ENCODE data around the gene F12.

DNA sequence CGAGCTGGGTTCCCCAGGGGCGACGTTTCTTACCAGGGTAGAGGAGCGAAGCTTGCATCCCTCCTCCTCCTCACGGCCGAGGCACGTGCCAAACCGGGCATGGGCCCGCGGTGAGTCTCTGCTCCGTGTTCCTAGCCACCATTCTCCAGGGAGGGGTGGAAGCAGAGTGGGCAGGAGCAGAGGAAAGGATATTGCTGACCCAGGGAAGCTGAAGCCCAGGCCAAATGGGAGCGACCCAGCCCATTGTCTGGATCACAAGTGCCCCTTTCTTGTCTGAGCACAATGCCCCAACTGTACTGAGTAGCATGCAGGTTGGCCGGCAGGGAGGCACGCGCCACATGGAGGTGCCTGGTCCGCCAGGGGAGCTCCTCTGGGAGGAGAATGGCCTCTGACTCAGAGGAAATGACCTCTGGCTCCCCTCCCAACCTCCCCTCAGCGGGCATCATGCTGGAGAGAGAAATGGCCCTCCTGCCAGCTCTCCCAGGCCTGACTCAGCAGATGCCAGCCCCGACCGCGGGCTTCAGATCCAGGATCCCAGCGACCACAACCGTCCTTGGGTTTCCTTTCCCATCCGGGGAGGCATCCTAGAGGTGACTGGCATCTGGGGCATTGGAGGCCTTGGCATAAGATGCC lies 38.4 kb upstream of the F12 start:
- peak in 1 of 2 experiments; percentile 90; a peak in 2 of 3 replicates for TF ChIP-seq POLR2A (IDR thresholded peaks at IDR 0.05; ENCODE audit: control extremely low read depth in 1 of 2, low read depth in 2 of 2, low read length in 2 of 2)
- TF ChIP-seq, protein P1, sequence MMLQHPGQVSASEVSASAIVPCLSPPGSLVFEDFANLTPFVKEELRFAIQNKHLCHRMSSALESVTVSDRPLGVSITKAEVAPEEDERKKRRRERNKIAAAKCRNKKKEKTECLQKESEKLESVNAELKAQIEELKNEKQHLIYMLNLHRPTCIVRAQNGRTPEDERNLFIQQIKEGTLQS (IDR thresholded peaks at IDR 0.05; ENCODE audit: insufficient read depth, low read depth, low read length): no peak
- peak; percentile 10; the same call in 1 of the 2 replicates for TF ChIP-seq KDM1A (IDR thresholded peaks at IDR 0.05; ENCODE audit: borderline replicate concordance, low read length)
- no peak; a peak in 1 of 4 replicates for TF ChIP-seq RAD21 (IDR thresholded peaks at IDR 0.05 in 1 of 2, conservative IDR thresholded peaks at IDR 0.05 in 1 of 2; ENCODE audit: low read depth in 2 of 2, low read length in 2 of 2)
- peak; percentile 54; the same call in 1 of the 2 replicates for TF ChIP-seq YY1 (IDR thresholded peaks at IDR 0.05; ENCODE audit: low read depth, low read length)
- TF ChIP-seq EZH2 (IDR thresholded peaks at IDR 0.05; ENCODE audit: low read depth, low read length, severe bottlenecking): no peak
- TF ChIP-seq, protein P2, sequence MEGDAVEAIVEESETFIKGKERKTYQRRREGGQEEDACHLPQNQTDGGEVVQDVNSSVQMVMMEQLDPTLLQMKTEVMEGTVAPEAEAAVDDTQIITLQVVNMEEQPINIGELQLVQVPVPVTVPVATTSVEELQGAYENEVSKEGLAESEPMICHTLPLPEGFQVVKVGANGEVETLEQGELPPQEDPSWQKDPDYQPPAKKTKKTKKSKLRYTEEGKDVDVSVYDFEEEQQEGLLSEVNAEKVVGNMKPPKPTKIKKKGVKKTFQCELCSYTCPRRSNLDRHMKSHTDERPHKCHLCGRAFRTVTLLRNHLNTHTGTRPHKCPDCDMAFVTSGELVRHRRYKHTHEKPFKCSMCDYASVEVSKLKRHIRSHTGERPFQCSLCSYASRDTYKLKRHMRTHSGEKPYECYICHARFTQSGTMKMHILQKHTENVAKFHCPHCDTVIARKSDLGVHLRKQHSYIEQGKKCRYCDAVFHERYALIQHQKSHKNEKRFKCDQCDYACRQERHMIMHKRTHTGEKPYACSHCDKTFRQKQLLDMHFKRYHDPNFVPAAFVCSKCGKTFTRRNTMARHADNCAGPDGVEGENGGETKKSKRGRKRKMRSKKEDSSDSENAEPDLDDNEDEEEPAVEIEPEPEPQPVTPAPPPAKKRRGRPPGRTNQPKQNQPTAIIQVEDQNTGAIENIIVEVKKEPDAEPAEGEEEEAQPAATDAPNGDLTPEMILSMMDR (IDR thresholded peaks at IDR 0.05; ENCODE audit: control extremely low read depth in 1 of 3, insufficient read depth in 1 of 3, low read depth in 1 of 3, low read length in 3 of 3): peak in 1 of 3 experiments; percentile 24; a peak in 2 of 4 replicates
- TF ChIP-seq MAX (IDR thresholded peaks at IDR 0.05): peak; percentile 89
- TF ChIP-seq CREB1 (IDR thresholded peaks at IDR 0.05): peak; percentile 33; the same call in 1 of the 2 replicates
- TF ChIP-seq ZNF274 (IDR thresholded peaks at IDR 0.05; ENCODE audit: borderline replicate concordance, extremely low read depth, low read length): no peak
